Caki2 (cell line): Measurements from ENCODE around the gene HHIPL1. TPM values are rescaled to one million over a fixed set of nuclear protein-coding genes. Genes with fewer than 3 reads are reported as not detected.

Source experiments
- DNase-seq: peaks from one replicate; pipeline ENCODE4 v3.0.0-alpha.2; 2015; ENCODE audit warnings: low read depth
- in situ Hi-C: cut with HindIII; loops from 2 replicates; pipeline ENCODE4 v1.10.0; 2016; ENCODE audit warnings: low sequenced_read_pairs, low pct_unique_long_range_greater_than_20kb, mixed read lengths
- total RNA-seq: library from RNA; depleted of rRNA; stranded (reverse); fragments of >200 nt; shearing (Covaris generic); gene quantifications from 2 replicates; pipeline ENCODE4 v1.2.3, GENCODE V29; 2014; ENCODE audit warnings: low replicate concordance

HHIPL1 gene
- total RNA-seq, 1 experiment from 2014 or later, result 0.03 TPM

DNA sequence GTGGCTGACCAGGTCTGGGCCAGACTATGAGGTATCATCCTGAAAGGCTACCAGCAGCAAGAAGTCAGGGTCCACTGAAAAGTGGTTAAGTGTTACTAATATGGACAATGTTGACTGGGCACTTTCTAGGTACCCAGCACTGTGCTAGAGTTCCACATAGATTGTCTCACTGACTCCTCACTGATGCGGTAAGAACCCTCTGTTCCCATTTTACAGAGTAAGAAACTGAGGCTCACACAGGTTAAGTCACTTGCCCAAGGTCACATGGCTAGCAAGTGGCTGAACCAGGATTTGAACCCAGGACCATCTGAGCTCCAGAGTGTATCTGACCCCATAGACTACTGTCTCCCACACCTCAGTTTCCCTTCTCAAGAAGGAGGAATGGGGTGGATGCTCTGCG is 36.3 kb upstream of the HHIPL1 start:
- in situ Hi-C loops, result no loop called here
- DNase-seq, result no peak

DNA sequence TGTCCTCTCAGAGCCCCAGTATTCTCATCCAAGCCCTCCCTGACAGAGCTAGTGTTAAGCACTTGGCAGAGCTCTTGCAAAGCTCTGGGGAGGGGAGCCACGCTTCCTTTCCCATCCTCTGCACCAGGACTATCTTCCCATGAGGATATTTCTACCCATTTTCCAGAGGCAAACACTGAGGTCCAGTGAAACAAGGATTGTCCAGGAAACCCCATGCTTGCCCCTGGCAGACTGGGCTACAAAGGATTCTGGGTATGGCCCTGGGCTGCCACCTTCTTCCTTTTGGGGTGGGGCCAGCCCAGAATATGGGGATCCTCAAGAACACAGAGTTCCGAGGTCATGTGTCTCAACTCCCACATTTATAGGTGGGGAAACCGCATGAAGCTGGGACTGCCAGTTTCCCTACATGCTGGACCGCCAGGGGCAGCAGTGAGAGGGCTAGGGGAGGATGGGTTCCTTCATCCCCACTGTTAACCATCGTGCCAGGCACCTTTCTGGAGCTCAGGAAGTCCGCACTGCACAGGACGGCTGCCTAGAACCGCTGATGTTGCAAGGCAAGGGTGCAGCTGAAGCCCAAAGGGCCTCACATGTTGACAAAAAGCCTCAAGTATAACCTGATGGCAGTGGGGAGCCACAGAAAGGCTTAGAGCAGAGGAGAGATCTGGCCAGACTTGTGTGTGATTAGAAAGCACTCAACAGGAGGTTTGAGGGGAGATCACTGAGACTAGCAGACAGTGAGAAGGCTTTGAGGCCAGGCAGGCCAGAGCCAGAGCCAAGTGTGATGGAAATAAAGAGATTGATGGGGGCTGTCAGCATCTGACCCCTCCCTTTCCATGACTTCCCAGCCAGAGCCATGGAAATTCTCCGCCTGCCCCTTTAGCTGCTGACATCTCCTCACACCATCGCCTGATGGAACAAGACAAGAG is 35.4 kb upstream of the HHIPL1 start:
- no peak for DNase-seq
- in situ Hi-C loops, result no loop called here

DNA sequence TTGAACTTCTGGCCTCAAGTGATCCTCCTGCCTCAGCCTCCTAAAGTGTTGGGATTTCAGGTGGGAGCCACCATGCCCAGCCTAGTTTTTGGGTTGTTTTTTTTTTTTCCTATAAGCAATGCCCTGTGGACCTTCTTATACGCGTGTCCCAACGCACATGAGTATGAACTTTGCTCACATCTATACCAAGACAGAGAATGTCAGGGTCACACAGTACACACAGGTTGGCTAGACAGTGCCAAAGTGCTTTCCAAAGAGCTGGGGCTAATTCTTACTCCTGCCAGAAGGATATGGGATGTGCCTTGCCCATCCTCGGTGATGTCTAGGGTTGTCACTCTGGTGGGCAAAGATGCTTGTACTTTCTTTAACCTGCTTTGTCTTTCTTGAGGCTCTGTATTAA is 33.3 kb upstream of the HHIPL1 start:
- in situ Hi-C loops, result no loop called here
- no peak for DNase-seq

DNA sequence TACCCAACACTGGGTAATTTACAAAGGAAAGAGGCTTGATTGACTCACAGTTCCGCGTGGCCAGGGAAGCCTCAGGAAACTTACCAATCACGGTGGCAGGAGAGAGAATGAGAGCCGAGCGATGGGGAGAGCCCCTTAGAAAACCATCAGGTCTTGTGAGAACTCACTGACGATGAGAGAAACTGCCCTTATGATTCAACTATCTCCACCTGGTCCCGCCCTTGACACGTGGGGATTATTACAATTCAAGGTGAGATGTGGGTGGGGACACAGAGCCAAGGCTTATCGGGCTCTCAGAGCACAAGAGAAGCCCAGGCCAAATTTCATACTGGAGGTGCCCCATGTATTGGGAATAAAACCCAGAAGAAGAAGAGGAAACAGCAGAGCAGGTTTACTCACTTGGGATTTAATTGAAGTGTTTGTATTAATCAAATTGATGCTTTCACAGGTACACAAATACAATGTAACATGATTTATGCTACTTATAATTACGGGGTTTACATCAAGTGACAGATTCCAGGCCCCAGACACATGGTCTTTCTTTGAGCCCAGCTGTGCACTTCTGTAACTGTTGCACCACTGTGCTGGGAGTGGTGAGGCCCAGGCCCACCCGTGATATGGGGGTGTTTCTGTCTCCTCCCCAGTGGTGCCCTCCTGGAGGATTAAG is 32.7 kb upstream of the HHIPL1 start:
- no peak for DNase-seq
- in situ Hi-C loops, result no loop called here

DNA sequence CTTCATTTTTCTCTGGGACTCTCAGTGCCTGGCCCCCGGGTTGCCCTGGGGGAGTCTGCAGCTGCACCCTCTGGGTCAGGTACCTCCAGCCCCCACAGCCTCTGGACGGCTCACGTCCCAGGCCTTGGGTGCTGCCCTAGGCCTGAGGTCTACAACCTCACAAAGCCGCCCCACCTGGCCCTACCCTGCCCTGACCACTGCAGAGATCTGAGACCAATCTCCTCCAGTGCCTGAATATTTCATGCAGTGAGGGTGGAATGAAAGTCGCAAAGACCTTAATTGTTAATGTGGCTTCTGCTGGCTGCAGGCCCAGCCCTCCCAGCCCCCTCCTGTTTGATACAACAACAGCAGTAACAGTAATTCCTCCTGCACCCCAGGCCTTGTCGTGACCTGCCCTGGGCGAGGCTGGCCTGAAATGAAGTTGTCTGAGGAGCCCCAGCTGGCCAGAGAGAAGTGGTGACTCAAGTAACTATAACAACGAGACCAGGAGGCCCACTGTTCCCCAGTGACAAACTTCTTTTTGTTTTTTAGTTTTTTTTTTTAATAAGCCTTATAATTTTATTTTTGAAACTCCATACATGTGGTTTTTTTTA is 32.1 kb upstream of the HHIPL1 start:
- no peak for DNase-seq
- in situ Hi-C loops, result no loop called here

DNA sequence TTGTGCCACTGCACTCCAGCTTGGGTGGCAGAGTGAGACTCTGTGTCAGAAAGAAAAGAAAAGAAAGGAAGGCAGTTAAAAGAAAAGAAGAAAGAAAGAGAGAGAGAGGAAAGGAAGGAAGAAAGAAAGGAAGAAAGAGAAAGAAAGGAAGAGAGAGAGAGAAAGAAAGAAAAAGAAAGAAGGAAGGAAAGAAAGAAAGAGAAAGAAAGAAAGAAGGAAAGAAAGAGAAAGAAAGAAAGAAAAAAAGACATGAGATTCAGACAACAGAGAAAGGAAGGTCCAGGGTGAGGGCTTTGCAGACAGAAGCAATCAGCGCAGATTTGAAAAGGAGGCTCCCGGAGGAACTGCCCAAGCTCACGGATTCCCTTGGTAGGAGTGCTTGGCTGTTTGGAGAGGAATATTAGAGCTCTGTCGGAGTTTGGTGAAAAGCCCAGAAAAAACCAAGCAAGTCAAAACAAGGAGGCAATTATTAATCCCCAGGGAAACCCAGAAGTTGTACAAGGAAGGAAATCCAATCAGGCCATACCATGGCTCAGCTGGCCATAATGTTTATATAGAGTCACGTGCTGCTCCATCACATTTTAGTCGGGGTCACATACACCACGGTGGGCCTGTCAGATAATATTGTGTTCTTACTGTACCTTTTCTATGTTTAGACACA is 29.3 kb upstream of the HHIPL1 start:
- in situ Hi-C loops, result no loop called here
- no peak for DNase-seq

DNA sequence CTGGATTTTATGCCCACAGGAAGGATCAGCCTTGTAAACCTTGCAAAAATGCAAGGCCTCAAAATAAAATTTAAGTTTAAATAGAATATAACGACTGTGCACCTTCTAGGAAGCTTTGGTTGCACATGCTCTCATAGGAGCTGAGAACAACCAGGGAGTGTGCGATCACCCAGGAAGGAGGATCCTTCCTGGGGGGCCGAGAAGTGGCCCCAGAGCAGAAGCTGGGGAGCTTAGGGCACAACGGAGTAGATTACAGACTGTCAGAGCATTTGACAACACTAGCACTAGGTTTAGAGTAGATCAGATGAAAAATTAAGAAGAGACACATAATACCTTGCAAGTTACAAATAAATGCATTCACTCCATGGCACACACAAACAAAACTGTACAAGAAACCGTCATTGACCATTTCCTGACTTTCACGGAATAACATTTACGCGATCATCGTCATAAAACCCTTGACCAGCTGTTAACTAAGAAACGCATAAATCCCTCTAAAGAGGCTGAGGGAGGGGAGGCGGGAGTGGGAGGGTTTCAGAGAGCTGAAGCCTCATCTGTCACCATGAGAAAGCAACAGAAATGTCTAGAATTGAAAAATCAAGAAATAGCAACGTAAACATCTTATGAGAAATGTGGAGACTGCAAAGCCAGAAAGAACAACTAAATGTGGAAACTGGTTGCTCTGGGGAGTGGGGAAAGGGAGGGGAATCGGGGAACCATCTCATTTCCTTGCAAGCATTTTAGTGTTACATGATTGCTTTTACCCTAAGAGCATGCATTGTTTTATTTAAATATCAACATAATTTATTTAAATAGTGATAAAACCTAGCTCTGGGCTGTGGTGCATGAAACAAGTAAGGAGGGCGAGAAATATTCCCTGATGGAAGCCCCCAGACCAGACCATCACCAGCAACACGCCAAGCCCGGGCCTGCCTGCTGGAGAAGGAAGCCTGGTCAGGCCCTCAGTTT is 27.8 kb upstream of the HHIPL1 start:
- in situ Hi-C loops, result no loop called here
- no peak for DNase-seq

DNA sequence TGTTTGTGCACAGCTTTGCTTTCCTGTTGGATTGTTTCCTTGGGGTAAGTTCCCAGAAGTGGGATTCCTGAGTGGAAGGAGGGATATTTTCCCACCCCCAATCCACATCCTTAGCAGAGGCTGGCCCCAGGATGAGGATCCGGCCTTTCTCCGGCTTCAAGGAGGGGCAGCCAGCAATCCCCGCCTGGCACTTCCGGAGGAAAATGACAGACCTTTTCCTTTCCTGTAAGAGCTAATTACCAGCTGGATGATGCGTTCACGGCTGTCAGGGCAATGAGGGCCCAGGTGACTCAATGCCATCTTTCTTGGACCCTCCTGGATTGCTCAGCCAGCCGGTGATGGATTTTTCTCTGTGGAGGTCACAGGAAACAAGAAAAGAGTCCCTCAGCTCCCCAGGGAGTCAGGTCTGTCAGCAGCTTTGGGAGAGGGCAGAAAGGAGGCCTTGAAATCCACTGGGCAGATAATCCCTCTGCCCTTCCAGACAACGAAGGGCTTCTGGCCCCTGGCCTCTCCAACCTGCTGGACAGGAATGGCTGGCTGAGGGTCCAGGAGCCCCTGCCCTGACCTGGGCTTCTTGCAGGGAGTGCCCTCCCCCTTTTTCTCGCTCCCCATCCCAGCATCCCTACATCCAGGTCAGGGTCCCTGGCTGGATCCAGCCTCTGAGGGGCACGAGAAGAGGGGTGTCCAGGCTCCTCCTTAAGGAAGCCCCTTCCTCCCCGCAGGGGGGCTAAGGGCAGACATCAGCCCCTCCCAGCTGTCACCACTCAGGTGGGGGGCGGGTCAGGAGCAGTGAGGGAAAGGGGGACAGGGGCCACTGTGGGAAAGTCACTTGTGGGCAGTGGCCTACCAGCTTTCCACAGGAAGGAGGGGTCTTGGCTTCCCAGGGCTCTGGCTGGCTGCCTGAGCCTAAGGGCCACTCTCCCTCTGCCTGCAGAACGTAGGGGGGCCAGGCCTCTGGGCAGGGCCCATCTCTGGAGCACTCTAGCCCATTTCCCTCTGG is 24.8 kb upstream of the HHIPL1 start:
- in situ Hi-C loops, result no loop called here
- DNase-seq, result no peak

DNA sequence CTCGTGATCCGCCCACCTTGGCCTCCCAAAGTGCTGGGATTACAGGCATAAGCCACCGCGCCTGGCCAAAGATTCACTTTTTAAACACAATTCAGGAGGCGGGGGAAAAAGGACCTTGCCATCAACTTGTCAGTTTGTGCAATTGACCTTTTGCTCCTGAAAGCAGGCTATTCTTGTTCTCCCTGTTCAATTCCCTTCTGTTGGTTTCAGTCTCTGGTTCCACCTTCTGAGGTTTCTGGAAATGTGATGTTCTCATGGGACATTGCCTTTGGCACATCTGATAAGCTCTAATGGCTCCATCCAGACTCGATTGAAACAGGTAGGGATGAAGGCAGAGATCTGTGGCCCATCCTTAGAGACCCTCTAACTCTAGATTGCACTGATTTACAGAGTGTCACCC is 23.0 kb upstream of the HHIPL1 start:
- DNase-seq, result no peak
- in situ Hi-C loops, result no loop called here

DNA sequence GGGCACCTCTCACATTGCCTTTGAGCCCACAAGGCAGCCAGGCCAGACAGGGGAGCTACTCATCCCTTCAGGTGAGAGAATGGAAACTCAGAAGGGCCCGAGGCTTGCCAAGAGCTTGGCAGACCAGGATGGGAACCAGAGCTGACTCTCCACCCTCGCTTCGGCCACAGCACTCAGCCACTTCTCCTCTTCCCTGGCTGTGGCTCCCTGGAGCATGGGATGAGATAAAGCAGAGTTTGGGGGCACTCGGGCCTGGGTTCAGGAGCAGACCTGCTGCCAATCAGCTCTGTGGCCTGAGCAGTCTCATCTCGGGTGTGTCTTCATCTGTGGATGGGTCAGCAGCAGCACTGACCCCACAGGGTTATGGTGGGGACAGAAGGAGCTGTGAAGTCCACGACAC is 20.9 kb upstream of the HHIPL1 start:
- in situ Hi-C loops, result no loop called here
- DNase-seq, result no peak

DNA sequence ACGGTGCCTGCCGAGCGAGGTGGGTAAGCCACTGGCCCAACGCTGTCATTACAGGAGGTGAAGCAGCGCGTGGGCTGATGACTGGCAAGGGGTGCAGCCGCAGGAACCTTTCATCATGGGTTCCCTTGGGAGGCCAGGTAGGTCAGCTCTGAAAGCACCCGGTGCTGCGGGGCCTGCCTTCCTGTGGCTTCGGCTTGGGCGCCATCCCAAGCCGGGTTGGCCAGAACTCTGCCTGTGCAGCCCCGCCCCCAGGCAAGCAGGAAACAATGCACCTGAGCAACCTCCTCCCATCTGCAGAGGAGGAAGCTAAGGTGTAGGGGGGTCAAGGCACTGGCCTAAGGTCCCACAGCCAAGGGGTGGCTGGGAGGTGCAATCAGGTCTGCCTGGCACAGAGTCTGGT is 20.0 kb upstream of the HHIPL1 start:
- DNase-seq, result no peak
- in situ Hi-C loops, result no loop called here

DNA sequence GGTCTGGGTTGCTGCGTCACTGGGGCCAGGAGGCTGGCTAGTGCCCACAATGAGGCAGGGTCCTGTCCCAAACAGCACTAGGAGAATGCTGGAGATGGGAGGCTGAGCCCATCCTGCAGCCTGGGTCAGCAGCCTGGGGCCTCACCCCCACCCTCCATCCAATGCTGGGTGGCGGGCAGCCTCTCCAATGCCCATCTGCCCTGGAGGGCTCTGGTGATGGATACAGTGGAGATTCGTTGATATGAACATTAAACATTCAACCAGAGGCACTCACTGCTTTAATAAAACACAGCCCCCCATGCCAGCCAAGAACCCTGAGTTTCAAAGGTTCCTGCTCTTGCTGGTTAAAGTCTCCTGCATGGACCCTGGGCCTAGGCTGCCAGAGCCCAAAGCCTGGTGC is 19.5 kb upstream of the HHIPL1 start:
- in situ Hi-C loops, result no loop called here
- DNase-seq, result no peak

DNA sequence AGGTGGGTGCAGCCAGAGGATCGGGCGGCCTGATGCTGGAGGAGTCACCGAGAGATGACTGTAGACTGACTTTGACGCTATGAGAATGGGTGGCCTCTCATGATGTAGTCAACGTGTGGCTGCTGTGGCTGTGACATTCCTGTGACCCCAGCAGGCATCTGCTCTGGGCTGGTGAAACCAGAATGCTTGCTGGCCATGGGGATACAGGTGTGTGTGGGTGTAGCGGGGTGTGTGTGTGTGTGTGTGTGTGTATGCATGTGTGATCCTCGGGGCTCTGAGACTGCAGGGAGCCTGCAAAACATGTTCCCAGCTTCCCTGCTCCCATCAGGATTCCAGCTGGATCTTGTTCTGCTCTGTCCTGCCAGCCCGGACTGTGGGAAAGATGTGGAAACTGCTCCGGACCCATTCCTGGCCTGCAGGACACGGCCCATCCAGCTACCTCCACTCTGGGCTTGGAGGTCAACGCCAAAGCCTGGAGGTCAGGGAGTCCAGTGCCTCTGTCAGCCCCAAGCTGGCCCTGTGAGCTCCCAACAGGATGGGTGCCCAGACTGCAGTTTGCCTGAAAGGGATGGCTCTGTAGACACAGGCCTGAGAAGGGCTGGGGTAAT is 18.8 kb upstream of the HHIPL1 start:
- in situ Hi-C loops, result no loop called here

DNA sequence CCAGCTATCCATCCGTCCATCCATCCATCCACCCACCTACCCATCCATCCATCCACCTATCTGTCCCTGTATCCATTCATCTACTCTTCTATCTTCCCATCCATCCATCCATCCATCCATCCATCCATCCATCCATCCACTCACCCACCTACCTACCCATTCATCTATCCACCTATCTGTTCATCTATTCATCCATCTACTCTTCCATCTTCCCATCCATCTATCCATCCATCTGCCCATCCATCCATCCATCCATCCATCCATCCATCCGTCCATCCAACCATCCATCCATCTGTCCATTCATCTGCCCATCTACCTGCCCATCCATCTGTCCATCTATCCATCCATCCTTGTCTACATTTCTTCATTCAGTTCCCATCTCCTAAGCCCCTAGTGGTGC is 17.8 kb upstream of the HHIPL1 start:
- DNase-seq, result no peak
- in situ Hi-C loops, result no loop called here

More for the DNA sequence above, 18.8 kb upstream of the HHIPL1 start:
- DNase-seq, result no peak

DNA sequence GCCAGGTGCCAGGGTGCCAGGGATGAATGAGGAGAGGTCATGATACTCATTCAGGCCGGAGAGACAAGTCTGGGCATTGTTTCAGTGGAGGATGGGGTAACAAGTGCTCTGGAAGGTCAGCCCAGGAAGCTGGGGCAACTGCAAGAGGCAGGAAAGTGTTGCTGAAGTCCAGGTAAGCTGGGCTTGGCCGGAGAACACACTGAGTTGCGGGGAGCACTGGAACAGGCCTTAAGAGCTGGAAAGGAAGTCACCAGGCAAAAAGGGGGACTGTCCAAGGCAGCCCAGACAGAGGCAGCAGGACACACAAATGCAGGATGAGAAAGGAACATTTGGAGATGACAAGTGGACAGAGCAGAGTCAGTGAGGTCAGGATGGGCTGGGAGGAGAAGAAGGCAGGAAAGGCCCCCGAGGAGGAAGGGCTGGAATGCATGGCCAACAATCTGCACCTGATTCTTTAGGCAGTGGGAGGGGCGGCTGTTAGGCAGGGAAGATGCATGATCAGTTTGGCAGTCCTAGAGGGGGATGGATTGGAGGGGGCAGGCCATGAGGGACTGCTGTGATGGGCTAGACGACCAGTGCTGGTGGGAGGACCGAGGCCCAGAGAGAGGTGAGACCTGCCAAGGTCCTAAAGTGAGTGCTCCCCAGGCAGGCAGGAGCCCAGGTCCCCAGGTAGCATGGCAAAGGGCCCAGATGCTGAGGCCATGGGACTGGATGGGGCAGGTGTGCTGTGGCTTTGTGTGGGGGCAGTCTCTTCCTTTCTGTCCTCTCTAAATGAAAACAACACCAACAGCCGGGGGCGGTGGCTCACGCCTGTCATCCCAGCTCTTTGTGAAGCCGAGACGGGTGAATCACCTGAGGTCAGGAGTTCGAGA is 17.2 kb upstream of the HHIPL1 start:
- in situ Hi-C loops, result no loop called here
- DNase-seq, result no peak
